Stimulated activated CD4-positive, alpha-beta T cell treated with anti-CD3 and anti-CD28 coated beads, TNF-alpha, amount 100 ng/mL, for 48 hours (primary cell): ENCODE measurements around the gene NALCN.

Source experiments
- DNase-seq, 3 donors: peaks; one replicate each; pipeline ENCODE4 v3.0.0-alpha.2; 2020; ENCODE audit warnings: low read depth in 3 of 3

Gene NALCN

DNA sequence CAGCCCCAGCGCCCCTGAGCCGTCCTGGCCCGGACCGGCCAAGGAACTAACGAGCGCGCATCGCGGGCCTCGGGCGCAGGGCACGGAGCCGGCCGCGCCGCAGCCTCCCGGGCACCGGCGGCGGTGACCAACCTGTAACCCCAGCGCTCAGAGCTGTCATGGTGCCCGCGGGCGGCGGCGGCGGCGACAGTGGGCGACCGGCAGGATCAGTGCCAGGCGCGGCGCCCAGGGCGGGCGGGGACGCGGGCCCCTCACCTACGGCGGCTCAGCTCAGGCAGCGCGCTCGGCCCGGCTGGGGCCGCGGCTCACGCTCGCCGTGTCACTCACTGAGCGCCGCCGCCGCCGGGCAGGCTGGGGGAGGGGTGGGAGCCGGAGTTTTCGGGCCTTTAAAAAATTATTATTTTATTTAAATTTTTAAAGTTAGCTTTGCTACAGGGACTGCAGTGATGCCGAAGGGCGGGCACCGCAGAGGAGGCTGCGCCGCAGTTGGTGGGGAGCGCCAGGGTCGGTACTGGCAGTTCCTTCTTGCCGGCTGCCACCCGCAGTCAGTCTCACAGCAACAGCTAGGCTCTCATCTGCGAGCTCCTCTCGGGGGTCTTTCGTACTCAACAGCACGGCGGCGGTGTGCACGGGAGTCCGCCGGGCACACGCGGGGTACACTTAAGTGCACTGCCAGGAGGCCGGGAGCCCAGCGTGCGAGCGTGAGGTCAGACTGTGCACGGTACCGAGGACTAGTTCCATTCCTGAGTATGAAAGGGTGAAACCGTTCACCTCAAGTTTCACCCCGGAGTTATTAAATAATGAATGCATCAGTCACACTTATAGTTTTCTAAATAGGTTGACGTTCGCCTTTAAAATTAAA lies at the start of gene NALCN:
Gene NALCN (minus strand): TSS at position 328 of the 862 bp plus-strand sequence. CDS start 17,382 bp downstream, outside the sequence.
- no peak for DNase-seq

GRCh38 chr13:101465877-101466276 lies 49.6 kb upstream of the NALCN start:
- no peak for DNase-seq

- no peak for DNase-seq
These were observed 40.9 kb upstream of the NALCN start for GRCh38 chr13:101457176-101457575.

DNA sequence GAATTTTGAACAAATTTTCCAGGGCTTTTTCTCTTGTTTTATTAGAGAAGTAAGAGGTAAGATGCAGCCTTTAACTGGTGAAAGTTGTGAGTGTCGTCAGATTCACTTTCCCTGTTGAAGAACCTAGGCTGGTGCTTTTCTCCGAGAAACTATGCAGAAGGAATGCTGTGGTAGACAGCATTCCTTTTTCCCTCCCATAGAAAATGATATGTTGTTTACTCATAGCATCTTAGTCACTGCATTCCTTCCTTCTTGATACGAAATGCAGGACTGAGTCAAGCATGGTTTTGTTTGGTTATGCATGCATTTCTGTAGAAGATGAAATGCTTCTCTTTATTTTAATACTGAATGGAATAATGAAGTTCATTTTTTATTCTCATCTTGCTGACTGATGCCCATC lies 39.6 kb upstream of the NALCN start:
- no peak for DNase-seq

DNA sequence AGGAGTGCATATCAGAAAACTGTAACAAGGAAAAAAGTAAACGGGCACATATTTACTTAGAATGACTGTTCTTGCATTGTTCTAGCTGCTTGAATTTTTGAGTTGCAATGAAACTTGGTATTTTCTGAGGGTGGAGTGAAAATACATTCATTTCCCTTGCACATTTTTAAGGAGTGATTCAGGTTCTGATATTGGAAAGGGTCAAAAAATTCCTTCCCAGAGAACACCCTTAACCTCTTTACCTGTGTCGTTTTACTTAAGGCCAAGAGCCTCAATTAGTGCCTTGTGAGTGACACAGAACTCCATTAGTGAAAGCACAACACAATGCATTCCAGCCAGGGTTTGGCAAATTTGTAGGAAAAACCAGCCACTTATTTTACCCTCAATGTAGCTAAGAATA lies 38.5 kb upstream of the NALCN start:
- no peak for DNase-seq

- peak in 1 of 3 donors; percentile 0 for DNase-seq
These were observed 37.5 kb upstream of the NALCN start for GRCh38 chr13:101453784-101454201.

GRCh38 chr13:101452519-101453485 lies 36.5 kb upstream of the NALCN start, which contains the start of gene ITGBL1:
Gene ITGBL1, plus strand, starts transcription at chr13:101452675. Its CDS starts 159 bp downstream, at chr13:101452834.
- DNase-seq: no peak

GRCh38 chr13:101451641-101452040 lies 35.3 kb upstream of the NALCN start:
- no peak for DNase-seq

- DNase-seq: no peak
These were observed 34.4 kb upstream of the NALCN start for GRCh38 chr13:101450749-101451130.

- DNase-seq: no peak
These were observed 33.8 kb upstream of the NALCN start for GRCh38 chr13:101449790-101450748.

DNA sequence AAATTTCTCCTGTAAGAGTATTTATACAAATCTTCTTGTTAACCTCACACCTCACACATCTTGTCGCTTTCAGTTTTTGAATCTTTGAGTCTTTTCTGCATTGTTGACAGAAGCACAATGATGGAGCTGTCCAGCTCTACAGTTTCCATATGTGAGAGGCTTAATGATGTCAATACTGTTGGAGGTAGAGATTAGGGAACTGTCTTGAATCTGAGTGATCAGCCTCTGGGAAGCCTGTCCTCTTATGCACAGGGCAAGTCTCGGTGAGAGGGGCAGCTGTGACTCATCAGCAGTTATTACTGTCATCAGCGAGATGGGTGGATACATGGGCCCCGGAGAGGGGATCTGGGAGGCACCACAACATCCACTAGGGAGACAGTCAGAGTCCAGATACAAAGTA lies 31.5 kb upstream of the NALCN start:
- DNase-seq: no peak

DNA sequence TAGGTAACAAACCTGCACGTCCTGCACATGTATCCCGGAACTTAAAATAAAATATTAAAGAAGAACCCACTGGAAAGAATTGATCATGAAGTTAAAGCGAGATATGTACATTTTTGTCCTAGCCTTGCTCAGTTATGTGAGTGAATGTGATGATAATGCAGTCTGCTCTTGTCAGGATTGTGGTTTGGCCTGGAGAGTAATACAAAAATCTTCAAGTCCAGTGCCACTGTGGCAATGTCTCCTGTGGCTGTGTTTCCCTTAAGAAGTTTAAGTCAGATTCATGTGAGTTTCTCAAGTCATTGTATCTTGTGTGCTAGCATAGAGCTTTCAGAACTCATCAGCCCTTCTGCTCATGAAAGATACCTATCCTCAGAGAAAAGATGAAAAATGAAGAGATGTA lies 18.2 kb upstream of the NALCN start:
- no peak for DNase-seq

- DNase-seq: no peak
These were observed 17.6 kb upstream of the NALCN start for GRCh38 chr13:101433895-101434294.

- no peak for DNase-seq
These were observed 13.4 kb upstream of the NALCN start for GRCh38 chr13:101429733-101430132.

- DNase-seq: no peak
These were observed 9.3 kb upstream of the NALCN start for GRCh38 chr13:101425623-101426022.

GRCh38 chr13:101425156-101425471 lies 8.8 kb upstream of the NALCN start:
- DNase-seq: no peak

- no peak for DNase-seq
These were observed 8.3 kb upstream of the NALCN start for GRCh38 chr13:101424381-101425155.

GRCh38 chr13:101423872-101424271 lies 7.6 kb upstream of the NALCN start:
- no peak for DNase-seq

- no peak for DNase-seq
These were observed 1.2 kb upstream of the NALCN start for GRCh38 chr13:101417501-101417900.

DNA sequence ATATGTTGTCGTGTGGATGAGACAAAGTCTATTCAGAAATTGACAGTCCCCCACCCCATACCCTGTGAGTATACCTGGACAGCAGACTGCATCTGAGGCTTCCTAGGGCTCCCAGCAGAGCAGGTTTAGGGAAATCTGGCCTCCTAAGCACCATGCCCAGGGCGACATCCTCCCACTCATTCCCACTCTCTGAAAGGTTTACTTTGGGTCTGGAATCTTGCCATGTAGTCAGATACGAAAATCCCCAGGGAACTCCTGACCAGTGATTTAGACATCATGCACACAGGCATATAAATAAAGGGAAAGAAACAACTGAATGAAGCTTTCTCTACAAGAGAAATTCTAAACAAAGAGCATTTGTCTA lies 717 bp upstream of the NALCN start:
- DNase-seq: no peak
